Karpas-422 (cell line): Measurements from ENCODE around the gene C16orf86. TPM values are rescaled to one million over a fixed set of nuclear protein-coding genes. Genes with fewer than 3 reads are reported as not detected.

Source experiments
- DNase-seq: peaks from one replicate; pipeline ENCODE4 v3.0.0-alpha.2; 2015
- H2AFZ ChIP-seq: fragments of 200-600 bp; sonication (generic); 2 replicates; pipeline ENCODE4 v1.6.1; 2014; ENCODE audit warnings: antibody characterized with exemption, low read length, mixed read lengths
- H3K27ac ChIP-seq: fragments of 200-600 bp; sonication (generic); 2 replicates; pipeline ENCODE4 v1.5.1; 2014; ENCODE audit warnings: mild to moderate bottlenecking, low read length, moderate library complexity
- H3K27me3 ChIP-seq: fragments of 200-600 bp; sonication (generic); 2 replicates; pipeline ENCODE4 v1.6.1; 2014; ENCODE audit warnings: low read length, mixed read lengths
- H3K36me3 ChIP-seq: fragments of 200-600 bp; sonication (generic); 2 replicates; pipeline ENCODE4 v1.6.1; 2014; ENCODE audit warnings: low read length, mixed read lengths; ENCODE audit not compliant: insufficient read depth
- H3K4me1 ChIP-seq: fragments of 200-600 bp; sonication (generic); 2 replicates; pipeline ENCODE4 v1.6.1; 2014; ENCODE audit warnings: mild to moderate bottlenecking, low read length, mixed read lengths
- H3K4me2 ChIP-seq: fragments of 200-600 bp; sonication (generic); 2 replicates; pipeline ENCODE4 v1.6.1; 2014; ENCODE audit warnings: low read length, low read depth, mild to moderate bottlenecking; ENCODE audit not compliant: poor library complexity, severe bottlenecking
- H3K4me3 ChIP-seq: fragments of 200-600 bp; sonication (generic); 2 replicates; pipeline ENCODE4 v1.5.1; 2014; ENCODE audit warnings: mild to moderate bottlenecking, antibody characterized with exemption, low read length, mixed read lengths
- H3K79me2 ChIP-seq: fragments of 200-600 bp; sonication (generic); 2 replicates; pipeline ENCODE4 v1.6.1; 2014; ENCODE audit warnings: mild to moderate bottlenecking, low read length, mixed read lengths
- H3K9ac ChIP-seq: fragments of 200-600 bp; sonication (generic); 2 replicates; pipeline ENCODE4 v1.6.0; 2014; ENCODE audit warnings: low read length
- H3K9me2 ChIP-seq: fragments of 200-600 bp; sonication (generic), shearing (Covaris generic); replicated peaks from 2 replicates; pipeline ENCODE4 v1.6.0; 2014; ENCODE audit warnings: mild to moderate bottlenecking, low read length, moderate library complexity; ENCODE audit not compliant: insufficient read depth
- H3K9me3 ChIP-seq: fragments of 300-700, 200-600 bp; sonication (generic); 2 replicates; pipeline ENCODE4 v1.6.1; 2014; ENCODE audit warnings: low read length, mixed read lengths
- H4K20me1 ChIP-seq: fragments of 200-600 bp; sonication (generic); 2 replicates; pipeline ENCODE4 v1.6.1; 2014; ENCODE audit warnings: mild to moderate bottlenecking, antibody characterized with exemption, low read length, low read depth; ENCODE audit not compliant: insufficient read depth
- total RNA-seq: library from RNA; depleted of rRNA; stranded (reverse); fragments of >200 nt; shearing (Covaris generic); gene quantifications from 2 replicates; pipeline ENCODE4 v1.2.3, GENCODE V29; 2014; ENCODE audit warnings: low replicate concordance

Gene C16orf86
- total RNA-seq, 1 experiment from 2014 or later: 13.8 TPM

DNA sequence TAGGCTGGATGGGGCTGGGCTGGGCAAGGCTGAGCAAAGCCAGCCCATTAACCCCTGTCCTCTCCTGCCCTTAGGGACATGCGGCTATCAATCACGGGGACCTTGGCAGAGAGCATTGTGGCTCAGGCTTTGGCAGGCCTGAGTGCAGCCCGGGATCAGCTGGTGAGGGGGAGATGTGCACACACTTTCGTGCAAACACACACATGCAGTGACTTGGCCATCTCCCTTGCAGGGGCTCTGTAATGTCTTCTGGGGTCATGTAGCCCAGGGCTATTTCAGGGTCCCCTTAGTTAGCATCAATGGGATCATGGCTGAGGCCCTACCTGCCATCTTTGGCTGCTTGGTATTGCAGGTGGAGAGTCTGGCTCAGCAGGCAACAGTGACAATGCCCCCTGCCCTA, 14.8 kb upstream of the C16orf86 start:
- no peak overlapping the region for H3K4me2 ChIP-seq
- H3K27ac ChIP-seq: no peak overlapping the region
- H3K9ac ChIP-seq: no peak overlapping the region
- H3K9me3 ChIP-seq: no peaks in the 10 kb centered on the region
- H3K4me3 ChIP-seq: no peak overlapping the region
- no peaks in the 10 kb centered on the region for H3K9me2 ChIP-seq
- H3K27me3 ChIP-seq: no peaks in the 10 kb centered on the region
- no peak for DNase-seq
- H3K79me2 ChIP-seq: no peaks in the 10 kb centered on the region
- H3K36me3 ChIP-seq: no peaks in the 10 kb centered on the region
- no peaks in the 10 kb centered on the region for H3K4me1 ChIP-seq
- H2AFZ ChIP-seq: no peak overlapping the region
- no peaks in the 10 kb centered on the region for H4K20me1 ChIP-seq

DNA sequence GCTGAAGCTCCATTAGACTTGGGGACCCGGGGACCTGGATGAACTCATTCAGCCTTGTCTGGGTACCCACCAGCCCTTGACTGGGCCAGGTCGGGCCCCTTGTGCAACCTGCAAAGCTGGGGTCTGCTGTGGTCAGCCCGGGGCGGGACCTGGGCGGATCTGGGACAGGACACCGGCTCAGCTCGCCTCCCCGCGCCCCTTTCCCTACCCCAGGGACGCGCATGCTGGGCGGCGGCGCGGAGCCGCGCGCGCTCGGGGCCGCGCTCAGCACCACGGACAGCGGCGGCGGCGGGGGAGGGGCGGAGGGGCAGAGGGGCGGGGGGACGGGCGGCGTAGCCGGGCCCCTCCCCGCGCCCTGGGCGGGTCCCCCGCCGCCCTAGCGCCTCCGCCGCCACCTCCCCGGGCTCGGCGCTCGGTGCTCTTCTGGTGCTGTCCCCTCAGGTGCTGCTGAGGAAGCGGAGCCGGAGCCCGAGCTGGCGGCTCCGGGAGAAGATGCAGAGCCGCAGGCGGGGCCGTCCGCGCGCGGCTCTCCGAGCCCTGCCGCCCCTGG, 14.0 kb upstream of the C16orf86 start:
- H3K4me2 ChIP-seq: no peak overlapping the region
- no peaks in the 10 kb centered on the region for H4K20me1 ChIP-seq
- H3K4me1 ChIP-seq: no peaks in the 10 kb centered on the region
- no peak overlapping the region for H2AFZ ChIP-seq
- H3K27me3 ChIP-seq: no peaks in the 10 kb centered on the region
- no peak overlapping the region for H3K9ac ChIP-seq
- no peaks in the 10 kb centered on the region for H3K79me2 ChIP-seq
- H3K9me3 ChIP-seq: no peaks in the 10 kb centered on the region
- H3K9me2 ChIP-seq: no peaks in the 10 kb centered on the region
- H3K27ac ChIP-seq: no peak overlapping the region
- no peak for DNase-seq
- no peaks in the 10 kb centered on the region for H3K36me3 ChIP-seq
- no peak overlapping the region for H3K4me3 ChIP-seq

DNA sequence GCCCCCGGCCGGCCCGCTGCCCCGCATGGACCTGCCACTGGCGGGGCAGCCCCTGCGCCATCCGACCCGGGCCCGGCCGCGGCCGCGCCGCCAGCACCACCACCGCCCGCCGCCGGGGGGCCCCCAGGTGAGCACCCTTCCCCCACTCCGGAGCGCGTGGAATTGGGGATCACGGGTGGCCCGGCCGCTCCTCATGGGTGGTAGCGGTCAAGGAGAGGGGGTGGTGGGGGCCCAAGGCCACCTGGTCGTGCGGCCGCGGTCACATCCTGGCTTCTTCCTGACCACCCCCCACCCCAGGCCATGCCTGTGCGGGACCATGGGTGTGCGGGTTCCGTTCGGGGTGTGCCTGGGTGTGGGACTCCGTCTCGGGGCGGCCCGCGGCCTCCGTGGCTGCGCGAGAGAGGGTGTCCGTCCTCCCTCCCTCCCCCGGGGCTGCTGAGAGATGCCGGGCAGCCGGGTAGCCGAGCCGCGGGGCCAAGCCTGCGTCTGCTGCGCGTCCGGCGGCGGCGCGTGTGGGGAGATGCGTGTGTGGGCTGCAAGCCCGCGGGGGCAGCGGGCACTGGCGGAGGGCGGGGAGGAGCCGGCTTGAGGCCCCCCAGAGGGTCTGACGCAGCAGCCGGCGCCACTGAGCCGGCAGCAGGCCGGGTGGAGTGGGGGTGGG, 13.4 kb upstream of the C16orf86 start:
- Histone ChIP-seq H3K27ac (no peak overlapping the region), H3K4me2 (no peak overlapping the region)

DNA sequence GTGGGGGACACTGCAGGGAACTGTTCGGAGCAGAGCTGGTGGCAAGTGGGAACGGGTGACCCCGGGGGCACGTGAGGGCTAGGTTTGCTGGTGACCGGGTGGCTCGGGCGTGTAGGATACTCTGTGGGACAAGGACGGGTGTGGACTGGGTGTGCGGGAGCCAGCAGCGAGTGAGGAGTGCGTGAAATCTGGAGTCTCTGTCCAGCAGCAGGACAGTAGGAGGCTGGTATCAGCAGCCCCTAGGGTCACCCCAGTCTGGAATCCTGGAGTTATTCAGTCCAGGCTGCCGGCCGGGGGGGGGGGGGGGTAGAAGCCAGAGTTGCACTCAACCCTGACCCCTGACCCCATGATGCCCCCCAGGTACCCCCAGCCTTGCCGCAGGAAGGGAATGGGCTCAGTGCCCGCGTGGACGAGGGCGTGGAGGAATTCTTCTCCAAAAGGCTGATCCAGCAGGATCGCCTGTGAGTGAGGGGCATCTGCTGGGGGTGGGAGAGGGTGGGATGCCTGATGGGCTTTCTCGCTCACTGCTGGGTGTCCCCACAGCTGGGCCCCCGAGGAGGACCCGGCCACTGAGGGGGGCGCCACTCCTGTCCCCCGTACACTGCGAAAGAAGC, 12.7 kb upstream of the C16orf86 start:
- Histone ChIP-seq H3K27me3 (no peaks in the 10 kb centered on the region), H4K20me1 (no peaks in the 10 kb centered on the region; the same call in 1 of the 2 replicates), H3K9me3 (no peaks in the 10 kb centered on the region), H3K9me2 (no peaks in the 10 kb centered on the region), H2AFZ (no peak overlapping the region), H3K4me1 (peaks cover 6% of the 10 kb centered on the region), H3K4me3 (no peak overlapping the region), H3K9ac (no peak overlapping the region), H3K36me3 (no peaks in the 10 kb centered on the region), H3K79me2 (peaks cover 7% of the 10 kb centered on the region), H3K27ac (no peak overlapping the region), H3K4me2 (no peak overlapping the region)
- no peak for DNase-seq

More for the DNA sequence above, 13.4 kb upstream of the C16orf86 start:
- DNase-seq: no peak
- Histone ChIP-seq H4K20me1 (no peaks in the 10 kb centered on the region), H3K4me3 (no peak overlapping the region), H3K9ac (no peak overlapping the region), H3K9me2 (no peaks in the 10 kb centered on the region), H3K36me3 (no peaks in the 10 kb centered on the region), H3K27me3 (no peaks in the 10 kb centered on the region), H3K4me1 (no peaks in the 10 kb centered on the region; the same call in 1 of the 2 replicates), H2AFZ (no peak overlapping the region), H3K9me3 (no peaks in the 10 kb centered on the region), H3K79me2 (peaks cover under 1% of the 10 kb centered on the region; the same call in 1 of the 2 replicates)

DNA sequence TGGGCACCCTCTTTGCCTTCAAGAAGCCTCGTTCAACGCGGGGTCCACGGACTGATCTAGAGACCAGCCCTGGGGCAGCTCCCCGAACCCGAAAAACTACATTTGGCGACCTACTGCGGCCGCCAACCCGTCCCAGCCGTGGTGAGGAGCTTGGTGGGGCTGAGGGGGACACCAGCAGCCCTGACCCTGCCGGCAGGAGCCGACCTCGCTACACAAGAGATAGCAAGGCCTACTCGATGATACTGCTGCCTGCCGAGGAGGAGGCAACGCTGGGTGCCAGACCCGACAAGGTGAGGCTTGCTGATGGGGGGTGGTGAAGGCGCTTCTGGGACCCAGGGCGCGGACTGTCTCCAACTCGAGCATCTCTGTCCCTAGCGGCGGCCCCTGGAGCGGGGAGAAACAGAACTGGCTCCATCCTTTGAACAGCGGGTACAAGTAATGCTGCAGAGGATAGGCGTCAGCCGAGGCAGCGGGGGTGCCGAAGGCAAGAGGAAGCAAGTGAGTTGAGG, 12.2 kb upstream of the C16orf86 start:
- no peaks in the 10 kb centered on the region for H3K36me3 ChIP-seq
- peaks cover under 1% of the 10 kb centered on the region; the same call in 1 of the 2 replicates for H4K20me1 ChIP-seq
- DNase-seq: no peak
- H3K4me2 ChIP-seq: no peak overlapping the region
- no peak overlapping the region for H3K4me3 ChIP-seq
- H3K27ac ChIP-seq: no peak overlapping the region
- H3K79me2 ChIP-seq: peaks cover 13% of the 10 kb centered on the region
- no peaks in the 10 kb centered on the region for H3K27me3 ChIP-seq
- H2AFZ ChIP-seq: no peak overlapping the region
- no peaks in the 10 kb centered on the region for H3K9me3 ChIP-seq
- no peaks in the 10 kb centered on the region for H3K9me2 ChIP-seq
- no peak overlapping the region for H3K9ac ChIP-seq
- peaks cover 10% of the 10 kb centered on the region for H3K4me1 ChIP-seq

DNA sequence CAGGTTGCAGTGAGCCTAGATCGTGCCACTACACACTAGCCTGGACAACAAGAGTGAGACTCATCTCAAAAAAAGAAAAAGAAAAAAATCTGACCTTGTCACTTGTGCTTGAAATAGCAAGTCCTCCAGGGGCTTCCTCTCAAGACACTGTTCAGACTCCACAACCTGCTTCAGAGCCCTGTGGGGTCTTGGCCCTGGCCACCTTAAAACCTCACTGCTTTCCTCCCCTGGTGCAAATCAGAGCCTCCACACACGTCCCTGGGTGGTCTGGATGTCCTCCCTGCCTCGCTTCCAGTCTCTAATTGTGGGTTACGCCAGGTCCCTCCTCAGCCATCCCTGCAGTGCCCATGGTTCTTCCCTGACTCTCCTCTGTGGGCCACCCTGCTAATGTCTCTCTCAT, 11.3 kb upstream of the C16orf86 start:
- H4K20me1 ChIP-seq: peaks cover 5% of the 10 kb centered on the region; the same call in 1 of the 2 replicates

DNA sequence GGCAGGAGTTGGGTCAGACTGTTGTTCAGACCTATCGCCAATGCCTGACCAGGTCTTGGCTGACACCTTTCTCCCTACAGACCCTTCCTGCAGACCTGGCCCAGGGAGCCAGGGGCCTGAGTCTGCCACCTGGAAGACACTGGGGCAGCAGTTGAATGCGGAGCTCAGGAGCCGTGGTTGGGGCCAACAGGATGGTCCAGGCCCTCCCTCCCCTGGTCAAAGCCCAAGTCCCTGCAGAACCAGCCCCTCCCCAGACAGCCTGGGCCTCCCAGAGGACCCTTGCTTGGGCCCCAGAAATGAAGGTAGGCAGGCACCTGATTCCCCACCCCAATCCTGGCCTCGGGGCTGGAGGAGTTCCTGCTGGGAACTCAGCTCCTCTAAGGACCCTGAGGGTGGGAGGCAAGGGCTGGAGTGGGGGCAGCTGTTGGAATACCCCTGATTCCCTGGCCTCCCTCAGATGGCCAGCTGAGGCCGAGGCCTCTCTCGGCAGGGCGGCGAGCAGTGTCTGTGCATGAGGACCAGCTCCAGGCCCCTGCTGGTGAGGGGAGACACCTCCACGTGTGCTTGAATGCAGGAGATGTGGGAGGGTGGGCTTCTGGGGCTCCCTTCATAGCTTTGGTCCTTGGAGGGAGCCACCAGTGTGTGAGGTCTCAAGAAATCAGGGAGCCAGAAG, 10.1 kb upstream of the C16orf86 start:
- H3K36me3 ChIP-seq: no peaks in the 10 kb centered on the region
- DNase-seq: no peak
- H3K79me2 ChIP-seq: peaks cover 18% of the 10 kb centered on the region
- no peak overlapping the region for H3K4me2 ChIP-seq
- H3K27ac ChIP-seq: no peak overlapping the region
- peaks cover 5% of the 10 kb centered on the region; the same call in 1 of the 2 replicates for H4K20me1 ChIP-seq
- H3K27me3 ChIP-seq: no peaks in the 10 kb centered on the region
- H2AFZ ChIP-seq: no peak overlapping the region
- no peak overlapping the region for H3K4me3 ChIP-seq
- no peak overlapping the region for H3K9ac ChIP-seq
- H3K4me1 ChIP-seq: peaks cover 15% of the 10 kb centered on the region
- no peaks in the 10 kb centered on the region for H3K9me3 ChIP-seq
- no peaks in the 10 kb centered on the region for H3K9me2 ChIP-seq

More for the DNA sequence above, 11.3 kb upstream of the C16orf86 start:
- no peaks in the 10 kb centered on the region for H3K9me2 ChIP-seq
- peaks cover 18% of the 10 kb centered on the region for H3K79me2 ChIP-seq
- no peak overlapping the region for H3K4me3 ChIP-seq
- H3K9me3 ChIP-seq: no peaks in the 10 kb centered on the region
- H3K9ac ChIP-seq: no peak overlapping the region
- no peak overlapping the region for H3K4me2 ChIP-seq
- no peaks in the 10 kb centered on the region for H3K27me3 ChIP-seq
- no peak overlapping the region for H2AFZ ChIP-seq
- peaks cover 10% of the 10 kb centered on the region for H3K4me1 ChIP-seq
- H3K36me3 ChIP-seq: no peaks in the 10 kb centered on the region
- DNase-seq: no peak
- H3K27ac ChIP-seq: no peak overlapping the region
